Breast epithelium (tissue), 3 donors: Measurements from ENCODE around the gene CAMTA1.

Experiments
- POLR2A ChIP-seq: fragments of 450-650 bp; IDR thresholded peaks from one replicate; pipeline ENCODE4 v1.6.1; 2016; ENCODE audit warnings: antibody characterized with exemption, mild to moderate bottlenecking, moderate library complexity
- POLR2AphosphoS5 ChIP-seq, 3 donors: sonication (generic); formaldehyde crosslinking; IDR thresholded peaks; one replicate each; pipeline ENCODE4 v1.6.1; 2017; ENCODE audit warnings: antibody characterized with exemption in 3 of 3
- TF ChIP-seq, protein P1 (sequence below), 3 donors: fragments of 450-650 bp; IDR thresholded peaks; one replicate each; pipeline ENCODE4 v1.5.1; 2016 to 2017; ENCODE audit warnings: antibody characterized with exemption in 3 of 3, mild to moderate bottlenecking in 3 of 3, moderate library complexity in 3 of 3

DNA sequence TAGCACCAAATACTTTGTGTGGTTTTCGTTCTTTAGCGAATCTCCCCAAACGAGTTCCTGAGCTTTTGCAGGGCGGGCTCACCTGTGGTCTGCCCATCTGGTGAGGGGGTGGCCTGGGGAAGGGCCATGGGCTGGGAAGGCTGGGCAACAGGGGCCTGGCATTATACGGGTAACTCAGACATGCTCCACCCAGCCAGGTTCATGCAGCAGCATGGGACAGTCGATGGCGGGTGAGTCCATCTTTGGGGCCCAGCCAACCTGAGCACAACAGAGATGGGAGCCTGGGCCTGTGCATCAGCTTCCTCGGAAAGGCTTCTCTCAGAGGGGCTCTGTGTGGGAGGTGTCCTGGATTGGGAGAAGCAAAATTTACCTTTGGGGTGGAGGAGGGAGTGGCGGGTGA, 302.6 kb downstream of the CAMTA1 start:
- TF ChIP-seq, protein P1, sequence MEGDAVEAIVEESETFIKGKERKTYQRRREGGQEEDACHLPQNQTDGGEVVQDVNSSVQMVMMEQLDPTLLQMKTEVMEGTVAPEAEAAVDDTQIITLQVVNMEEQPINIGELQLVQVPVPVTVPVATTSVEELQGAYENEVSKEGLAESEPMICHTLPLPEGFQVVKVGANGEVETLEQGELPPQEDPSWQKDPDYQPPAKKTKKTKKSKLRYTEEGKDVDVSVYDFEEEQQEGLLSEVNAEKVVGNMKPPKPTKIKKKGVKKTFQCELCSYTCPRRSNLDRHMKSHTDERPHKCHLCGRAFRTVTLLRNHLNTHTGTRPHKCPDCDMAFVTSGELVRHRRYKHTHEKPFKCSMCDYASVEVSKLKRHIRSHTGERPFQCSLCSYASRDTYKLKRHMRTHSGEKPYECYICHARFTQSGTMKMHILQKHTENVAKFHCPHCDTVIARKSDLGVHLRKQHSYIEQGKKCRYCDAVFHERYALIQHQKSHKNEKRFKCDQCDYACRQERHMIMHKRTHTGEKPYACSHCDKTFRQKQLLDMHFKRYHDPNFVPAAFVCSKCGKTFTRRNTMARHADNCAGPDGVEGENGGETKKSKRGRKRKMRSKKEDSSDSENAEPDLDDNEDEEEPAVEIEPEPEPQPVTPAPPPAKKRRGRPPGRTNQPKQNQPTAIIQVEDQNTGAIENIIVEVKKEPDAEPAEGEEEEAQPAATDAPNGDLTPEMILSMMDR (IDR thresholded peaks at IDR 0.05): no peak
- TF ChIP-seq POLR2AphosphoS5 (IDR thresholded peaks at IDR 0.05) (no peak), POLR2A (no peak)
